DOHH2 (cell line): ENCODE measurements around the gene ADK.
"Not testable (repeated sequence)": the region's sequence is repeated elsewhere in the genome, so short reads cannot be mapped to it uniquely, and the experiment has no call there.

Experiments
- CTCF ChIP-seq: fragments of 200-600 bp; sonication (generic); IDR thresholded peaks from one replicate; pipeline ENCODE4 v1.5.1; 2014; ENCODE audit warnings: antibody characterized with exemption, mild to moderate bottlenecking, low read depth, low read length; ENCODE audit not compliant: poor library complexity, severe bottlenecking
- EZH2phosphoT487 ChIP-seq: fragments of 200-600 bp; sonication (generic); IDR thresholded peaks from 2 replicates; pipeline ENCODE4 v1.6.1; 2017; ENCODE audit warnings: borderline replicate concordance, mild to moderate bottlenecking, antibody characterized with exemption, low read length, moderate library complexity, mixed read lengths

- not testable (repeated sequence) for TF ChIP-seq CTCF, EZH2phosphoT487
Measured at GRCh38 chr10:74217110-74217509, 66.1 kb downstream of the ADK start.
